HG02623 (cell line): ENCODE data around the gene SUMO3.

Experiments
- ATAC-seq: cut with Tn5 transposase; IDR thresholded peaks from one replicate; pipeline ENCODE4 v1.9.1; 2021; ENCODE audit warnings: moderate library complexity; ENCODE audit not compliant: unreplicated experiment

SUMO3 gene

DNA sequence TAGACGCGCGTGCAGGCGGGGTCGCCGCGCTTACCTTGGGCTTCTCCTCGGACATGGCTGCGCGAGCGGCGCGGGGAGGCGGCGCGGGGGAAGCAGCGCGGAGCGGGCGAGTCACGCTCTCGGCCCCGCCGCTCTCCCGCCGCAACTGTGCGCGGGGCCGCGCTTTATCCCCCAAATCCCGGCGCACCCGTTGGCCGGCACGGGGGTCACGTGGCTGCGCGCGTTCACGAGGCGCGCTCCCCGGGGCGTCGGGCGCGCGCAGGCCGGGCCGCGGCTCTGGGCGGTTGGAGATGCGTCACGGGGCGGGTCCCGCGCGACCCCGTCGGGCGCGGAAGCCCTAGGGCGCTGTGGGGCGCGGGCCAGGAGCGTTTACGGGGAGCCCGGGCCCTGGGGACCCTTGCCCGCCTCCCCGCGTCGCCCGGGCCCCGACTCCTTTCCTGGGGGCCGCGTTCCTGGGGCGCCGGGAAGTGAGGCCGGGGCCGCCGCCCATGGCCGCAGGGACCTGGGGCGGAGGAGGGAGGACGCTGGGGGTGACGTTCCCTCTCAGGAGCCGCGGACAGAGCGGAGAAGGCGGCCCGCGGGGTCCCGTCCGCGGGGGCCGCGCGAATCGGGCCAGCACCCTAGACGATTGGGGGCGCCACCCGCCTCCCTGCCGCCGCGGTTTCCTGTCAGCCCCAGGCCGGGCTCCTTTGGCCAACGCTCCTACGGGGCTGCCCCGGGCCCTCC lies at the start of gene SUMO3:
Gene SUMO3 (minus strand): TSS at position 149 of the 726 bp plus-strand sequence. CDS start 94 bp downstream, at position 55.
- peak; percentile 51 for ATAC-seq

DNA sequence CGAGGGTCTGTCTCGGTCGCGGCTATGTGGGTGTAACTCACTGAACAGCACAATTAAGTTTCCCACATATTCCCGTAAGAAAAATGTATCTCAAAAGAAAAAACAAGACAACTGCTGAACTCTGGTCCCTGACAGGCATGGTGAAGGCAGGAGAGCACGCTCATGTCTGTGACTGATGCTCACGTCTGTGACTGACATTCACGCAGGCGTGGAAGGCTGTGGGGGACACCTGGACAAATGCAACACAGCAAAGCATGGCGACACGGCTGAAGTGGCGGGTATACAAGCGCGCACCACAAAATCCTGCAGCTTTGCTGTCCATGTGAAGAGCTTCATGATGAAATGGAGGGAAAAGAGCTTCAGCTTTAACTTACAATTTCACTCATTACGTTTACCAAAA lies 49.6 kb upstream of the SUMO3 start:
- no peak for ATAC-seq

DNA sequence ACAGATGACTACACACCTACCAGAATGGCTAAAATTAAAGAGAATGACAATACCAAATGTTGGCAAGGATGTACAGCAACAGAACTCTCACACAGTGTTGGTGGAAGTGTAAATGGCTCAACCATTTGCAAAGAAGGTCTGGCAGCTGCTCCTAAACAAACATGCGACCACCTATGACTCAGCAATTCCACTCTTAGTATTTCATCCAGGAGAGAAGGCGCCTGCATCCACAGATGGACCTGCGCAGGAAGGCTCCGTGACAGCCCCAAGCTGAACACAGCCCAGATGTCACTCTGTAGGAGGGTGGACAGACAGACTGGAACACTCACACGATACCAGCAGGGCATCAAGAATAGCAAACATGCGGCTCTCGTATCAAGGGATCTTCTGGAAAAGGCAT lies 48.9 kb upstream of the SUMO3 start:
- no peak for ATAC-seq

DNA sequence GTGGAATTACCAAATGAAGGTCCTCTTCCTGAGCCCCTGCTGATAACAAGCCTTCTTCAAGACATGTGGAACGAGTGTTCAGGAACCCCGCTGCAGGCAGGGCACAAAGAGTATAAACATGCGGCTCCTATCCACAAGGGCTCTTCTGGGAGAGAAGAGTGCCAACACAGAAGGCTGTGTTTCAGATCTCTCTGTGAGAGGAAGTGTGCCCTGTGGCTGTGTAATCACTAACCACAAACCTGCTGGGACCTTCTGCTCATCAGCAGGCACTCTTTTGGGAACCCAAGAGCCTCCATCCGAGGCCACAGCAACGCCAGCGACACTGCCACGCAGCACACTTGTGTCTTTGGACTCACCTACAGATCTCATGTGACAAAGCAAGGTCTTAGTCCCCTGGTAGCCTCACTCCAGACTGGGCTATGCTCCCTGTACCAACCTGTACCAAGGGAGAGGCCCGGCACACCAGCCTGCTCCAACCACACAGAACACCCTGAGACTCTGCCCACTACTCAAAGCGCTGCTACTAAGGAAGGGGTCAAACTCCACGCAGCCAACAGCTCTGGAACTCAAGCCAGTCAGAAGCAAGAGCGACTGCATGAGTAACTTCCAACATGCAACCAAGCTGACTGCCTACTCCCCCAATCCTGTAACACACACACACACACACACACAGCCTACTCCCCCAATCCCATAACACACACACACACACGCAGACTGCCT lies 47.9 kb upstream of the SUMO3 start:
- no peak for ATAC-seq

GRCh38 chr21:44862869-44863685 lies 45.2 kb upstream of the SUMO3 start:
- ATAC-seq: no peak

- ATAC-seq: no peak
Measured at GRCh38 chr21:44858791-44859190, 40.9 kb upstream of the SUMO3 start.

GRCh38 chr21:44858291-44858690 lies 40.4 kb upstream of the SUMO3 start:
- no peak for ATAC-seq

DNA sequence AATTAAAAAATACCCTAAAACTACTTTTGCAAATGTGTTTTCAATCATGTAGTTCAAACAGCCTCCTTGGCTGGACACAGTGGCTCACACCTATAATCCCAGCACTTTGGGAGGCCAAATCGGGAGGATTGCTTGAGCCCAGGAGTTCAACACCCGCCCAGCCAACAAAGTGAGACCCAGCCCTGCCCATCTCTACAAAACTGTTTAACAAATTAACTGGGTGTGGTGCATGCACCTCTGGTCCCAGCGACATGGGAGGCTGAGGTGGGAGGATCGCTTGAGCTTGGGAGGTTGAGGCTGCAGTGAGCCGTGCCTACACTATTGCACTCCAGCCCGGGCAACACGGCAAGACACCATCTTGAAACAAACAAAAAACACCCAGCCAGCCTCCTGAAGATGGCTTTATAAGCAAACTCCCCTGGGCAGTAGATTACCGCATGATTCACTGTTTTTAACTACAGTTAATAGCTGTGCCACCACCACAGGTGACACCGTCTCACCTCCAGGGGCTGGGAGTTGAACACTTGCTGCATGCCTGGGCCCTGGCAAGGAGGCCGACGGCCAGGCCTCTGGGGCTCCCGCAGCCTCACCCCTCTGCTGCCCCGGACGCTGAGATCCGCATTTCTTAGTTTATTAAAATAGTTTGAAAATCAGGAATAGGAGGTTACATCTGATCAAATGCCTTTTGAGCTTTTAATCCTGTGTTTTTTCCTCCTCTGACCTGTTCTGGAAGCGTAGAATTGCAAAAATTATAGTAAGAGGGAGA lies 39.4 kb upstream of the SUMO3 start:
- ATAC-seq: no peak

- no peak for ATAC-seq
Measured at GRCh38 chr21:44856131-44856530, 38.3 kb upstream of the SUMO3 start.

- no peak for ATAC-seq
Measured at GRCh38 chr21:44855572-44855971, 37.7 kb upstream of the SUMO3 start.

DNA sequence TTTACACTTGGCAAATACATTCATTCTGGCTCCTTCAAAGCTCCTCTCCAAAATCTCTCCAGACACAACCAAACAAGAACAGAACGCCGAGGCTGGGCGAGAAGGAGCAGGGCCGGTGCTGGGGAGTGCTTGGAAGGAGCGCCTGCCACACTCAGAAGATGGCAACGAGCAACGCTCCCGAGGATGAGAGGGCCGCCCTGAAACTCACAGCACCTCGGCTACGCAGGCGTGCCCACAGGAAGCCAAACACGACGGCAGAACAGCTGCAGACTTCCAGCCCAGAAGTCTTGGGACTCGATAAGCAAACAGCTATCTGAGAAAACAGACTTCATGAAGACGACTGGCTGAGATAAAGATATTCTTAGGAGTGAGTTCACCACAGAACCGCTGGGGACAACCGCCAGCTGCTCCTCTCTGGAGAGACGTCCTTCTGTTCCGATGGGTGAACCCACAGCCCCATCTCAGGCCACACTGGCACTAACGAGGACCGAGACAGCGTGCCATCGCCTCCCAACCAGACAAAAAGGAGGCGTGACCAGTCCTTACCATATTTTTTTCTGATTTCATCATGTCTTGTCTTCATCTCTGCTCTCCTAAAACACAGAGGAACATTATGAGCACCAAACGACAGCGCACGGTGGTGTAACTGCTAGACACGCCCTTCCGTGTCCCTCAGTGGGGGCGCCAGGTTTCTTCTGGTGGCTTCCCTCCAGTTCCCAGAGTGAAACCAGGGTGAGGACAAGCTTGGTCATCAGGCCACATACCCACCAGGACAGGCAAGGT lies 37.0 kb upstream of the SUMO3 start:
- no peak for ATAC-seq

DNA sequence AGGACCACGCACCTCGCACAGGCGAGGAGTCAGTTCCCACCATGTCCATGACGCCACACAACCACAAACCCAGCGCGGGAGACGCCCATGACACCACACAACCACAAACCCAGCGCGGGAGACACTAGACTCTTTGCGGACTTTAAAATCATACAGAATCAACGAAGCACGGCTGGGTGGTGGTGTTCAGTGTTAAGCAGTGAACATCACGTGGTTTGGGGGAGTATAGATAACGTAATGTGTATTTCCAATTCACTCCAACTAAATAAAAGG lies 36.5 kb upstream of the SUMO3 start:
- no peak for ATAC-seq

- ATAC-seq: no peak
Measured at GRCh38 chr21:44853601-44854390, 35.9 kb upstream of the SUMO3 start.

DNA sequence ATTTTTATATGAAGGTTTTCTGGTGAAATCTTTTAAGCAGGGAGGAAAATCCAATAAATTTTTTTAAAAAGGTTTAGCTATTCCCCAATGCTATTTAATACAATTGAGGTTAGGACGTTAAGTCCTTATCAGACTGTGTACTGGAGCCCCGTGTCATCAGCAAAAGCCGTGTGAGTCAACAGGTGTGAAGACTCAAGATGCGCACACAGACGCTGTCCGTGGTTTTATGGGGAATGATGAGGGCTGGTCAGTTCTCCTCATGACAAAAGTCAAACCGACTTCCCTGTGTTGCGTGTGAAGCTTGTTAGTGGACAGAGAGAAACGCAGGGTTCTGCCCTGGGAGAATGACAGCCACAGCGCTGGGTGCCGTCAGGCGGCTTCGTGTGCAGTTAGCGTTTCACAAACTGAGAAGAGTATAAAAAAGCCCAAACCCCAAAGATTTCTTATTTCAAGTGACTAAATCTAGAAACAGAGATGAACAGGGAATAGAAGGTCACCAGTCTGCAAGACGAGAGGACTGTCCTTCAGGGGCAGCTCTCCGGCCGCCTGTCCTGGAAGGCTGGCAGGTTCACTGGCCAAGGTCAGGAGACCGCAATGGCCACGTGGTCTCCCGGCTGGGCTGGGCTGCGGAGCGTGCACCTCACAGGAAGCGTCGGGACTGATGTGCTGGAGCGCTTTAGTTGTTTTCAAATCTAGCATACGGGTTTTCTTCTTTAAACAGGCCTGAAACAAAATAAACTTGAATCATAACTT lies 33.2 kb upstream of the SUMO3 start:
- no peak for ATAC-seq

- no peak for ATAC-seq
Measured at GRCh38 chr21:44850208-44850800, 32.4 kb upstream of the SUMO3 start.

DNA sequence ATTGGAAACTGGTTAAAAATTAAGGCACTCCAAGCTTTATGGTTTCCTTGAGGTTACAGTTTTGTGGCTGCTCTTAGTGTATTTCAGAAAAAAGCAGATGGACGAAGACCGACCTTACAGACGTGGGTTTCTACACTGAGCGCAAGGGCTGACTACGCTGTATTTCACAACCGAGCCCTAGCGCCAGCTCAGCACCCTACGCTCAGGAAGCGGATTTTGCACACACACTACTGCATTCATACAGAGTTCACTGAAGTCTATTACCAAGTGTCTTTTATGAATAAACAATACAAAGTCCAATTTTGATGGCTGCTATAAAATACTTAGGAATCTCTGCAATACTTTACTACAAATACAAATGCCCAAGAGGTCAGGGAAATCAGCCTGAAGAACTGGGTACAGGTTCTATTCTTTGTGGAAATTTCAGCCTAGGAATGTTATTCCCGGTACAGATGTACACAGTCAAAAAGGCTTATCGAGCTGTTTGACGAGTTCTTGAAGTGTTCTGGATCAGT lies 31.8 kb upstream of the SUMO3 start:
- ATAC-seq: no peak

DNA sequence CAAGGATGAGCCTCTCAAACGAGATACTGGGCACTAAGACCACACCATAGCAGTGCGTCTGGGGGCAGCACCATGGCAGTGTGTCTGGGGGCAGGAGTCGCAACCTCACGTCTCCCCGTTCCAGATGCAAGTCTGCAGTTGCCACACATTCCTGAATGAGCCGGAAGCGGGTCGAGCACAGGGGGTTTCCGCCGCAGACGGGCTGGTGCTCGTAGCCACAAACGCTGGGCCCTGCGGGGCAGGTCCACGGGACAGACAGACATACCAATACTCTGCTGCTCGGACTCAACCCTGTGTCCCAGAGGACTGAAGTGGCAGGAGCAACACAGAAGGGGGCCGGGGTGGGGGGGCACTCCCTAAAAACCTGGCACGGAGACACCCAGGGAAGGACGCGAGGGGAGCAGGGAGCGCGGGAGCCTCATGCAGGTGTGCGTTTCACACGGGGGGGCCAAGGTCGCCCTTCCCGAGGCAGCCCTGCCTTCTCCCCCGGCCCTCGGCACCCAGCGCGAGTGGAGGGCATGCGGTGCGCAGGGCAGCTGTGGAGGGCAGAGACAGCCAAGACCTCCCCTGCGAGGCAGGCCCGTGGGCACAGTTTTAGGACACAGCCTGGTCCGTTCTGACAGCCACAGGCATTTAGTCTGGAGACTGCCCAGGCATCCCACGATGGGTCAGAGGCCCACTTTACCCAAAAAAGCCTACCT lies 31.1 kb upstream of the SUMO3 start:
- ATAC-seq: no peak
